Hematopoietic multipotent progenitor cell treated with erythropoietin and hydrocortisone succinate and interleukin-3 and kit ligand, for 15 days (in vitro differentiated cells): Measurements from ENCODE around the gene ARL8B.
"Not testable (repeated sequence)": the region's sequence is repeated elsewhere in the genome, so short reads cannot be mapped to it uniquely, and the experiment has no call there.

Source experiments
- DNase-seq: peaks from one replicate; pipeline ENCODE4 v3.0.0-alpha.2; 2015; ENCODE audit warnings: low spot score

Gene ARL8B

GRCh38 chr3:5122030-5122740 lies at the start of gene ARL8B:
Gene ARL8B (plus strand): TSS chr3:5122292. CDS start chr3:5122466, 174 bp downstream.
- DNase-seq: peak; percentile 89

- DNase-seq: no peak
Observed at GRCh38 chr3:5073374-5074085, 48.6 kb upstream of the ARL8B start.

- no peak for DNase-seq
Observed at GRCh38 chr3:5078151-5078550, 43.9 kb upstream of the ARL8B start.

- DNase-seq: no peak
Observed at GRCh38 chr3:5079761-5080160, 42.3 kb upstream of the ARL8B start.

- no peak for DNase-seq
Observed at GRCh38 chr3:5080779-5081550, 41.1 kb upstream of the ARL8B start.

GRCh38 chr3:5081973-5082788 lies 39.9 kb upstream of the ARL8B start:
- not testable (repeated sequence) for DNase-seq

GRCh38 chr3:5082789-5083115 lies 39.3 kb upstream of the ARL8B start:
- no peak for DNase-seq

- no peak for DNase-seq
Observed at GRCh38 chr3:5084224-5084623, 37.9 kb upstream of the ARL8B start.

- DNase-seq: no peak
Observed at GRCh38 chr3:5086708-5087107, 35.4 kb upstream of the ARL8B start.

- DNase-seq: no peak
Observed at GRCh38 chr3:5087209-5087608, 34.9 kb upstream of the ARL8B start.

GRCh38 chr3:5090197-5090596 lies 31.9 kb upstream of the ARL8B start:
- DNase-seq: no peak

GRCh38 chr3:5092018-5092417 lies 30.1 kb upstream of the ARL8B start:
- no peak for DNase-seq

GRCh38 chr3:5093731-5094130 lies 28.4 kb upstream of the ARL8B start:
- DNase-seq: no peak

GRCh38 chr3:5095886-5096285 lies 26.2 kb upstream of the ARL8B start:
- DNase-seq: no peak

GRCh38 chr3:5096336-5097008 lies 25.6 kb upstream of the ARL8B start:
- DNase-seq: no peak

GRCh38 chr3:5098346-5098745 lies 23.7 kb upstream of the ARL8B start:
- no peak for DNase-seq

- DNase-seq: no peak
Observed at GRCh38 chr3:5102532-5102931, 19.6 kb upstream of the ARL8B start.

GRCh38 chr3:5103743-5104142 lies 18.3 kb upstream of the ARL8B start:
- DNase-seq: no peak

- DNase-seq: no peak
Observed at GRCh38 chr3:5105050-5105449, 17.0 kb upstream of the ARL8B start.

GRCh38 chr3:5106371-5106770 lies 15.7 kb upstream of the ARL8B start:
- not testable (repeated sequence) for DNase-seq

- DNase-seq: not testable (repeated sequence)
Observed at GRCh38 chr3:5106933-5107334, 15.2 kb upstream of the ARL8B start.

GRCh38 chr3:5110337-5110736 lies 11.8 kb upstream of the ARL8B start:
- no peak for DNase-seq
